Measurements from ENCODE around the gene RGS9BP. TPM values are rescaled to one million over a fixed set of nuclear protein-coding genes. Genes with fewer than 3 reads are reported as not detected.

Gene RGS9BP
- total and polyA plus RNA-seq, 10 of the 15 experiments (the other 5 are each of a cell fraction or from before 2014, with no cell fraction given) = 0.01 to 0.10 (median 0.05) TPM; not detected in 6

- H3K27ac ChIP-seq (ENCODE audit: control insufficient read depth, insufficient read depth) = peak overlapping the region; percentile 69
- H2AFZ ChIP-seq (ENCODE audit: control insufficient read depth, low read depth, low read length) = peak overlapping the region; percentile 74; the same call in 1 of the 2 replicates
- intact Hi-C loops (cut with micrococcal nuclease; ENCODE audit: unreplicated experiment) = loop anchor here (2.0 to 5.0 kb wide), 3 partner anchors 112 to 290 kb away; partner anchors contain the start of genes CEP89, FAAP24 and PDCD5
- ChIA-PET RAD21 (ENCODE audit: unreplicated experiment) (interaction anchor here (0.8 kb wide), 1 partner anchor 56 kb away, joined by 3 read pairs; no protein-coding TSS in a partner anchor), CTCF (interaction anchor here (1.6 kb wide), 1 partner anchor 24 kb away, joined by 5 read pairs; no protein-coding TSS in a partner anchor), POLR2A (interaction anchor here (0.7 kb wide), 1 partner anchor 11 kb away, joined by 6 read pairs; no protein-coding TSS in a partner anchor), SMC1A (ENCODE audit: uncharacterized antibody, unreplicated experiment) (no interaction called here)
- no peaks in the 10 kb centered on the region for H4K20me1 ChIP-seq (ENCODE audit: control insufficient read depth, insufficient read depth)
- H3K79me2 ChIP-seq (ENCODE audit: control insufficient read depth, insufficient read depth, low read length) = peaks cover 46% of the 10 kb centered on the region
- peaks cover 2% of the 10 kb centered on the region; the same call in 2 of the 3 replicates for H3K9me3 ChIP-seq (replicated peaks; ENCODE audit: control insufficient read depth, insufficient read depth, low read length)
- H3K4me3 ChIP-seq = peak overlapping the region; percentile 79
- H3K4me2 ChIP-seq (ENCODE audit: control insufficient read depth, insufficient read depth) = peak overlapping the region; percentile 97
- ATAC-seq = peak; percentile 16; the same call in 2 of the 3 replicates
- TF ChIP-seq SREBF2 (IDR thresholded peaks at IDR 0.05; ENCODE audit: low read length) = no peak
- TF ChIP-seq NR2F1 (conservative IDR thresholded peaks at IDR 0.05) = no peak
- TF ChIP-seq IRF3 (IDR thresholded peaks at IDR 0.05) = no peak
- no peak for TF ChIP-seq NFIC (IDR thresholded peaks at IDR 0.05; ENCODE audit: low read depth, low read length)
- TF ChIP-seq MYC (IDR thresholded peaks at IDR 0.05; ENCODE audit: insufficient read depth, insufficient read length, insufficient replicate concordance, low read length, severe bottlenecking) = no peak
- no peak for DNase-seq (ENCODE audit: low read depth, low spot score)
- H3K27me3 ChIP-seq (replicated peaks in 1 of 2; ENCODE audit: control insufficient read depth in 2 of 2, insufficient read depth in 2 of 2, low read length in 1 of 2) = no peaks in the 10 kb centered on the region
- H3K4me1 ChIP-seq (ENCODE audit: control insufficient read depth, insufficient read depth, low read length) = peaks cover 6% of the 10 kb centered on the region; the same call in 1 of the 2 replicates
- no peaks in the 10 kb centered on the region; a peak in 1 of 4 replicates for H3K36me3 ChIP-seq (ENCODE audit: control insufficient read depth in 2 of 2, insufficient read depth in 2 of 2, low read length in 1 of 2)
- 2% methylated on average over 7 of the region's 7 CpGs for WGBS (ENCODE audit: insufficient coverage, insufficient replicate concordance, low lambda C conversion rate, missing lambda C conversion rate)
- peak overlapping the region; percentile 78 for H3K9ac ChIP-seq (ENCODE audit: control insufficient read depth, insufficient read depth, low read length)
- FAIRE-seq = no peak
- BruUV-seq (replicated peaks) = no TSS peak
- in situ Hi-C loops (cut with MboI) = no loop called here
Observed at GRCh38 chr19:32692727-32693061, 17.0 kb downstream of the RGS9BP start.
